ENCODE data around the gene CCDC188. TPM values are rescaled to one million over a fixed set of nuclear protein-coding genes. Genes with fewer than 3 reads are reported as not detected.

CCDC188 gene
- total and polyA plus RNA-seq, 2 of the 8 experiments (the other 6 are each of a cell fraction or from before 2014, with no cell fraction given): not detected

DNA sequence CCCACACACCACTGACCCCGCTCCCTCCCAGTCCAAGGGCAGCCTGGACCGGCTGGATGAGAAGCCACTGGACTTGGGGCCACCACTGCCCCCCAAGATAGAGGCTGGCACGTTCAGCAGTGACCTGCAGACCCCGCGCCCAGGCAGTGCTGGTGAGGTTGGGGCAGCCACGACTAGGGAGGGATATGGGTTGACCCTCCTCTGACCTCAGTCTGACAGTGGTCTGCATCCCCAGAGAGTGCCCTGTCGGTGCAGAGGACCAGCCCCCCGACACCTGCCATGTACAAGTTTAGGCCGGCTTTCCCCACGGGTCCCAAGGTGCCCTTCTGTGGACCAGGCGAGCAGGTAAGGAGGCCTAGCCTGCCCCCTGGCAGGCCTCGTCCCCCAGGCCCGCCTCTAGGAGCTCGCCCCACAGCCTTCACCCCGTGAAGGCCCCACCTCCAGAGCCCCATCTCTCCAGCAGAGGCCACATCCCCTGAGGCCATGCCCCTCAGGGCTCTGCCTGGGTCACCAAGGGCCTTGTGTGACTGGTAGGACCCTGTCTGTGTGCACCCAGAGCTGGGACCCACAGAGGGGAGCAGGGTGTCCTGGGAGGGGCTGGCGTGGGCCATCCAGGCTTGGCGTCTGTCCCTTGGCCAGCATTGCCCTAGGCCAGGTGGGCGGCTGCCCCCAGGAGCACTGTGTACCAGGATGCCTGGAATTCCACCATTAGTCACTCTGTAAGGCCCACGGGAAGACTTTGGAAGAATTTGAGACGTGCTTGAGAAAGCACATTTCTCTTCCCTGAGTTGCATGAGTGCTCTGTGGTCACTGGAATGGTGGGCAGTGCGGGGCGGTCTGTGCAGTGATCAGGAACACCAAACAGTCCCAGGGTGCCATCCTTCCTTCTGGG lies 9.4 kb downstream of the CCDC188 start:
- Histone ChIP-seq H2BK12ac (ENCODE audit: low read depth, low read length) (no peak overlapping the region), H2AFZ (ENCODE audit: low read length) (no peak overlapping the region), H3K23me2 (ENCODE audit: low read depth, low read length) (no peaks in the 10 kb centered on the region), H3K9me3 (ENCODE audit: insufficient read depth in 2 of 2, low read depth in 1 of 2, low read length in 1 of 2) (no peaks in the 10 kb centered on the region), H2AK5ac (ENCODE audit: low read depth, low read length) (no peak overlapping the region), H4K91ac (replicated peaks; ENCODE audit: insufficient read length, low read length) (no peak overlapping the region), H3K4me3 (ENCODE audit: extremely low read depth in 1 of 4, insufficient read depth in 2 of 4, low read depth in 3 of 4, low read length in 4 of 4) (no peak overlapping the region), H2BK20ac (ENCODE audit: low read length) (no peak overlapping the region), H3K27ac (ENCODE audit: low read depth, low read length) (no peak overlapping the region), H3K4me1 (replicated peaks in 1 of 4; ENCODE audit: control insufficient read depth in 3 of 4, insufficient read depth in 4 of 4, low read length in 3 of 4) (no peaks in the 10 kb centered on the region), H3K79me2 (ENCODE audit: control insufficient read depth in 1 of 2, insufficient read depth in 2 of 2, low read length in 2 of 2) (peaks cover 0 to 7% of the 10 kb centered on the region in 2 experiments; a peak in 3 of 4 replicates), H3K4ac (replicated peaks; ENCODE audit: insufficient read length, low read depth, low read length) (no peak overlapping the region), H4K5ac (ENCODE audit: insufficient read length, low read depth, low read length) (no peak overlapping the region), H4K8ac (ENCODE audit: extremely low read depth, insufficient read depth, low read length) (no peak overlapping the region), H3K9ac (replicated peaks in 1 of 4; ENCODE audit: extremely low read depth in 1 of 4, low read depth in 3 of 4, low read length in 3 of 4) (no peak overlapping the region), H2BK5ac (ENCODE audit: low read depth, low read length) (no peak overlapping the region; the same call in 1 of the 2 replicates), H3K27me3 (replicated peaks in 1 of 4; ENCODE audit: control insufficient read depth in 3 of 4, extremely low read depth in 1 of 4, insufficient read depth in 3 of 4, low read length in 3 of 4) (no peaks in the 10 kb centered on the region), H3K23ac (ENCODE audit: insufficient read length) (no peak overlapping the region), H2BK15ac (ENCODE audit: low read length) (no peak overlapping the region), H3K18ac (ENCODE audit: extremely low read depth, low read length) (no peak overlapping the region), H4K20me1 (replicated peaks in 1 of 2; ENCODE audit: control insufficient read depth in 1 of 2, insufficient read depth in 2 of 2, low read length in 2 of 2) (peaks cover 9 to 25% of the 10 kb centered on the region in 2 experiments), H2BK120ac (replicated peaks; ENCODE audit: low read depth, low read length) (no peak overlapping the region), H3K56ac (replicated peaks; ENCODE audit: insufficient read length, low read depth, low read length) (no peak overlapping the region), H3K79me1 (ENCODE audit: low read depth, low read length) (peaks cover 10% of the 10 kb centered on the region), H3K4me2 (ENCODE audit: insufficient read depth in 1 of 2, low read depth in 2 of 2, low read length in 2 of 2) (no peak overlapping the region), H3K14ac (ENCODE audit: insufficient read length) (no peak overlapping the region), H3K36me3 (ENCODE audit: control insufficient read depth in 2 of 4, insufficient read depth in 4 of 4, low read length in 3 of 4) (peaks cover 0 to 6% (median 2%) of the 10 kb centered on the region in 4 experiments; a peak in 1 of 8 replicates)
- 84% methylated on average over 18 of the region's 22 CpGs; no CpG with 5 or more reads in 1 of the 2 experiments for WGBS, 2 experiments (ENCODE audit: extremely low coverage in 1 of 2, insufficient coverage in 1 of 2, insufficient read length in 1 of 2, insufficient replicate concordance in 2 of 2, low coverage in 1 of 2, low lambda C conversion rate in 2 of 2, missing lambda C conversion rate in 1 of 2)
- CTCF ChIA-PET (ENCODE audit: partially characterized antibody): interaction anchor here (1.2 kb wide), 1 partner anchor 13 kb away, joined by 4 read pairs; no protein-coding TSS in a partner anchor
- POLR2A ChIA-PET (ENCODE audit: partially characterized antibody): interaction anchor here (10.1 kb wide), 1 partner anchor 14 kb away, joined by 104 read pairs; no protein-coding TSS in a partner anchor
- DNase-seq (ENCODE audit: low read depth in 1 of 2, low spot score in 2 of 2) (no peak), FAIRE-seq (no peak)
- TF ChIP-seq TEAD4 (IDR thresholded peaks at IDR 0.05; ENCODE audit: low read depth, low read length) (no peak), NANOG (IDR thresholded peaks at IDR 0.05; ENCODE audit: insufficient read depth, low read depth, low read length, poor library complexity, severe bottlenecking) (no peak), CREB1 (IDR thresholded peaks at IDR 0.05) (no peak), GABPA (IDR thresholded peaks at IDR 0.05; ENCODE audit: borderline replicate concordance, insufficient read depth, low read length) (no peak), YY1 (IDR thresholded peaks at IDR 0.05; ENCODE audit: low read depth, low read length) (no peak), SRF (IDR thresholded peaks at IDR 0.05; ENCODE audit: low read depth, low read length) (no peak), KDM1A (IDR thresholded peaks at IDR 0.05; ENCODE audit: borderline replicate concordance, low read length) (no peak), NRF1 (IDR thresholded peaks at IDR 0.05; ENCODE audit: low read depth, low read length) (no peak), RXRA (IDR thresholded peaks at IDR 0.05; ENCODE audit: insufficient read depth, low read depth, low read length) (no peak)
- TF ChIP-seq, protein P1, sequence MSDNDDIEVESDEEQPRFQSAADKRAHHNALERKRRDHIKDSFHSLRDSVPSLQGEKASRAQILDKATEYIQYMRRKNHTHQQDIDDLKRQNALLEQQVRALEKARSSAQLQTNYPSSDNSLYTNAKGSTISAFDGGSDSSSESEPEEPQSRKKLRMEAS (IDR thresholded peaks at IDR 0.05): no peak
